Astrocyte (in vitro differentiated cells and primary cell): ENCODE data around the gene MET. TPM values are rescaled to one million over a fixed set of nuclear protein-coding genes. Genes with fewer than 3 reads are reported as not detected.
A peak's percentile ranks its signal among the peaks of the same experiment; 100 is the strongest.

Experiments used
- DNase-seq: peaks from one replicate; pipeline ENCODE4 v3.0.0-alpha.2; 2010; ENCODE audit warnings: low read depth
- FAIRE-seq: peaks from 2 replicates; lab custom pipeline; 2011; peaks lifted over from hg19 to GRCh38; lab: Jason Lieb, UNC
- H2AFZ ChIP-seq: 2 replicates; pipeline ENCODE4 v1.6.0; 2012; ENCODE audit warnings: low read depth, low read length, inconsistent platforms
- H3K27ac ChIP-seq: 2 replicates; pipeline ENCODE4 v1.5.1; 2011; ENCODE audit warnings: low read depth, low read length, inconsistent platforms
- H3K27me3 ChIP-seq: 2 replicates; pipeline ENCODE4 v1.6.0; 2011; ENCODE audit warnings: low read length, inconsistent platforms; ENCODE audit not compliant: insufficient read depth
- H3K36me3 ChIP-seq: 2 replicates; pipeline ENCODE4 v1.5.1; 2011; ENCODE audit warnings: low read length, inconsistent platforms; ENCODE audit not compliant: insufficient read depth
- H3K4me1 ChIP-seq: 2 replicates; pipeline ENCODE4 v1.5.1; 2011; ENCODE audit warnings: low read length, inconsistent platforms; ENCODE audit not compliant: insufficient read depth
- H3K4me2 ChIP-seq: 2 replicates; pipeline ENCODE4 v1.6.0; 2012; ENCODE audit warnings: low read length, inconsistent platforms
- H3K4me3 ChIP-seq: 2 replicates; pipeline ENCODE4 v1.5.1; 2011; ENCODE audit warnings: low read depth, mild to moderate bottlenecking, low read length, inconsistent platforms; ENCODE audit not compliant: insufficient read depth
- H3K79me2 ChIP-seq: 2 replicates; pipeline ENCODE4 v1.6.0; 2012; ENCODE audit warnings: mild to moderate bottlenecking, low read length, inconsistent platforms; ENCODE audit not compliant: insufficient read depth
- H3K9ac ChIP-seq: 2 replicates; pipeline ENCODE4 v1.6.0; 2012; ENCODE audit warnings: mild to moderate bottlenecking, low read length, inconsistent platforms
- H3K9me3 ChIP-seq: 2 replicates; pipeline ENCODE4 v1.5.1; 2012; ENCODE audit warnings: low read depth, mild to moderate bottlenecking, low read length, inconsistent platforms; ENCODE audit not compliant: insufficient read depth
- H4K20me1 ChIP-seq: 2 replicates; pipeline ENCODE4 v1.6.0; 2012; ENCODE audit warnings: low read length, inconsistent platforms; ENCODE audit not compliant: insufficient read depth
- H3K27ac Mint-ChIP-seq: one replicate; pipeline ENCODE4 v1.8.0; 2021; ENCODE audit warnings: mild to moderate bottlenecking, mixed read lengths; ENCODE audit not compliant: unreplicated experiment
- H3K27me3 Mint-ChIP-seq: one replicate; pipeline ENCODE4 v1.8.0; 2021; ENCODE audit warnings: low read depth, mixed read lengths; ENCODE audit not compliant: unreplicated experiment
- H3K36me3 Mint-ChIP-seq: one replicate; pipeline ENCODE4 v1.8.0; 2021; ENCODE audit warnings: low read depth, mixed read lengths; ENCODE audit not compliant: unreplicated experiment
- H3K4me1 Mint-ChIP-seq: one replicate; pipeline ENCODE4 v1.8.0; 2021; ENCODE audit warnings: low read depth, mixed read lengths; ENCODE audit not compliant: unreplicated experiment
- H3K4me3 Mint-ChIP-seq: one replicate; pipeline ENCODE4 v1.8.0; 2021; ENCODE audit warnings: mild to moderate bottlenecking, moderate library complexity, mixed read lengths; ENCODE audit not compliant: unreplicated experiment
- H3K9me3 Mint-ChIP-seq: one replicate; pipeline ENCODE4 v1.8.0; 2021; ENCODE audit warnings: mild to moderate bottlenecking, mixed read lengths; ENCODE audit not compliant: unreplicated experiment
- EZH2 ChIP-seq: IDR thresholded peaks from 2 replicates; pipeline ENCODE4 v1.6.1; 2012; ENCODE audit warnings: mild to moderate bottlenecking, low read length, inconsistent platforms; ENCODE audit not compliant: insufficient read depth
- total RNA-seq: library from RNA; stranded (reverse); gene quantifications from 2 replicates; pipeline ENCODE4 v1.2.1, GENCODE V29; 2021
- TF ChIP-seq, protein P1 (sequence below): IDR thresholded peaks from 2 replicates; pipeline ENCODE4 v1.5.1; 2011; ENCODE audit warnings: low read depth, mild to moderate bottlenecking, inconsistent platforms, low read length, moderate library complexity; ENCODE audit not compliant: insufficient read depth

The MET gene
- total RNA-seq, 1 donor from 2014 or later, result 8.2 TPM

GRCh38 chr7:116702046-116702785 lies 30.2 kb downstream of the MET start:
- H4K20me1 ChIP-seq, result no peaks in the 10 kb centered on the region
- peaks cover 33% of the 10 kb centered on the region for H3K79me2 ChIP-seq
- peak; percentile 80 for DNase-seq
- H3K4me2 ChIP-seq, result no peak overlapping the region
- no peak overlapping the region for H3K4me3 ChIP-seq
- peak; percentile 9 for FAIRE-seq
- Mint-ChIP-seq H3K27me3 (no peaks in the 10 kb centered on the region), H3K27ac (no peak overlapping the region), H3K4me1 (peaks cover 13% of the 10 kb centered on the region), H3K9me3 (no peaks in the 10 kb centered on the region), H3K4me3 (no peak overlapping the region), H3K36me3 (no peaks in the 10 kb centered on the region)
- peaks cover 19% of the 10 kb centered on the region for H3K36me3 ChIP-seq
- H3K9ac ChIP-seq, result no peak overlapping the region
- no peak for TF ChIP-seq EZH2
- TF ChIP-seq, protein P1, sequence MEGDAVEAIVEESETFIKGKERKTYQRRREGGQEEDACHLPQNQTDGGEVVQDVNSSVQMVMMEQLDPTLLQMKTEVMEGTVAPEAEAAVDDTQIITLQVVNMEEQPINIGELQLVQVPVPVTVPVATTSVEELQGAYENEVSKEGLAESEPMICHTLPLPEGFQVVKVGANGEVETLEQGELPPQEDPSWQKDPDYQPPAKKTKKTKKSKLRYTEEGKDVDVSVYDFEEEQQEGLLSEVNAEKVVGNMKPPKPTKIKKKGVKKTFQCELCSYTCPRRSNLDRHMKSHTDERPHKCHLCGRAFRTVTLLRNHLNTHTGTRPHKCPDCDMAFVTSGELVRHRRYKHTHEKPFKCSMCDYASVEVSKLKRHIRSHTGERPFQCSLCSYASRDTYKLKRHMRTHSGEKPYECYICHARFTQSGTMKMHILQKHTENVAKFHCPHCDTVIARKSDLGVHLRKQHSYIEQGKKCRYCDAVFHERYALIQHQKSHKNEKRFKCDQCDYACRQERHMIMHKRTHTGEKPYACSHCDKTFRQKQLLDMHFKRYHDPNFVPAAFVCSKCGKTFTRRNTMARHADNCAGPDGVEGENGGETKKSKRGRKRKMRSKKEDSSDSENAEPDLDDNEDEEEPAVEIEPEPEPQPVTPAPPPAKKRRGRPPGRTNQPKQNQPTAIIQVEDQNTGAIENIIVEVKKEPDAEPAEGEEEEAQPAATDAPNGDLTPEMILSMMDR, result no peak
- peaks cover 5% of the 10 kb centered on the region for H3K4me1 ChIP-seq
- H3K9me3 ChIP-seq, result no peaks in the 10 kb centered on the region
- no peak overlapping the region for H3K27ac ChIP-seq
- no peaks in the 10 kb centered on the region for H3K27me3 ChIP-seq
- no peak overlapping the region for H2AFZ ChIP-seq

GRCh38 chr7:116704650-116705228 lies 32.7 kb downstream of the MET start:
- Histone ChIP-seq H3K4me3 (no peak overlapping the region), H3K36me3 (peaks cover 15% of the 10 kb centered on the region), H3K4me2 (no peak overlapping the region), H4K20me1 (no peaks in the 10 kb centered on the region), H3K27me3 (no peaks in the 10 kb centered on the region), H3K4me1 (peaks cover 20% of the 10 kb centered on the region), H3K79me2 (peaks cover 52% of the 10 kb centered on the region), H3K27ac (no peak overlapping the region), H2AFZ (no peak overlapping the region), H3K9me3 (no peaks in the 10 kb centered on the region), H3K9ac (no peak overlapping the region)
- no peak for FAIRE-seq
- Mint-ChIP-seq H3K4me3 (no peak overlapping the region), H3K9me3 (no peaks in the 10 kb centered on the region), H3K4me1 (peaks cover 24% of the 10 kb centered on the region), H3K27ac (no peak overlapping the region), H3K27me3 (no peaks in the 10 kb centered on the region), H3K36me3 (no peaks in the 10 kb centered on the region)
- DNase-seq, result no peak
- TF ChIP-seq EZH2, result no peak
- TF ChIP-seq, protein P1, result no peak

- H3K4me3 Mint-ChIP-seq, result no peak overlapping the region
- H4K20me1 ChIP-seq, result no peaks in the 10 kb centered on the region
- no peak overlapping the region for H3K27ac ChIP-seq
- H3K4me1 Mint-ChIP-seq, result peaks cover 24% of the 10 kb centered on the region
- FAIRE-seq (no peak), DNase-seq (no peak)
- peaks cover 20% of the 10 kb centered on the region for H3K4me1 ChIP-seq
- H3K9me3 ChIP-seq, result no peaks in the 10 kb centered on the region
- no peaks in the 10 kb centered on the region for H3K36me3 Mint-ChIP-seq
- H3K27me3 Mint-ChIP-seq, result no peaks in the 10 kb centered on the region
- H3K9ac ChIP-seq, result no peak overlapping the region
- no peaks in the 10 kb centered on the region for H3K27me3 ChIP-seq
- no peak overlapping the region for H2AFZ ChIP-seq
- H3K4me2 ChIP-seq, result no peak overlapping the region
- H3K9me3 Mint-ChIP-seq, result no peaks in the 10 kb centered on the region
- no peak overlapping the region for H3K27ac Mint-ChIP-seq
- peaks cover 11% of the 10 kb centered on the region for H3K36me3 ChIP-seq
- peaks cover 52% of the 10 kb centered on the region for H3K79me2 ChIP-seq
- no peak overlapping the region for H3K4me3 ChIP-seq
- TF ChIP-seq, protein P1, result no peak
- no peak for TF ChIP-seq EZH2
These were observed 33.4 kb downstream of the MET start for GRCh38 chr7:116705419-116705818.
